HG03060 (cell line): ENCODE data around the gene SLC25A38.

Experiments used
- ATAC-seq: cut with Tn5 transposase; IDR thresholded peaks from one replicate; pipeline ENCODE4 v1.9.1; 2021; ENCODE audit warnings: low read depth, moderate number of reproducible peaks; ENCODE audit not compliant: unreplicated experiment

Gene SLC25A38

DNA sequence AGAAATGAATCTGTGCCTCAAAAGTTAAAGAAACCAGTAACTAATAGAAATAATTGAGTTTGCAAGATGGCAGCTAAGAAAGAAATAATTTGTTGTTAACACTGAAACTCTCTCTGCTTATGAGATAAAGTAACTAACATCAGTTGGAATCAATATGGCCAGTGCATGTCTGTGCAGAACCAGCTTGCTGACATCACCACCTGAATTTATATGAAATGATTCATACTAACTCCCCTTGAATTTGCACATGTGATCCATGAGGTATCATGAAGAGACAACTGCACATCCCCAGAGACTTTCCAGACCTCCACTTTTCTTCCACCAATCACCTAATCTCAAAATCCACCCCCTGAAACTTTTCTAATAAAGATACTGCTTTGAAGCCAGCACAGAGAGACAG is 10.3 kb upstream of the SLC25A38 start:
- ATAC-seq = no peak

DNA sequence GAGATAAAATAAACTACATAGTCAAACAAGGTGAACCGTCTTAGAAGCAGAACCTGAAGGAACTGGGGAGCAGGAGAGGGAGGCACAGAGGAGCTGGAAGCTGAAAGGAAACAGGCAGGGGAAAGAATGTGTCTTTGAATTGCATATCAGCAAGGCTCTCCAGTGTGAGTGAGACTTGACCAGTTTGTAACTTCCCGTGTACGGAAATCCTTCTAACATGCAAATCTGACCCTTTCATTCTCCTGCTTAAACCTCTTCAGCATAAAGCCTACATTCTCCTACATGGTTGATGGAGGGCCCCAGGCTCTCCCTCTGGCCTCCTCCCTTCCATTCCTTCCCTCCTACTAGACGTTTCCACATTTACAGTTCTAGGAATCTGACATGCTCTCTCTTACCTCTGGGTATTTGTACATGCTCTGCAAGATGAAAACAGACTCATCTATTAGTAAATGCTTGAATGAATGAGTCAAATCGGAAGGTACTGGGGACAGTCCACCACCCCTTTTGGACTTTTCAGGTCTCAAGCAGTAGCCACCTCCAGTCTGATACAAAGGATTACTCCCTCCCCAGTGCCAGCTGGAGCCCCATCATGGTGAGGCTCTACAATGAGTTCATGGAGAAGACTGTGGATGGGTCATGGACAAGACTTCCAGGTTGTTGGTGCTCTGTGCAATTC is 6.1 kb upstream of the SLC25A38 start:
- no peak for ATAC-seq

DNA sequence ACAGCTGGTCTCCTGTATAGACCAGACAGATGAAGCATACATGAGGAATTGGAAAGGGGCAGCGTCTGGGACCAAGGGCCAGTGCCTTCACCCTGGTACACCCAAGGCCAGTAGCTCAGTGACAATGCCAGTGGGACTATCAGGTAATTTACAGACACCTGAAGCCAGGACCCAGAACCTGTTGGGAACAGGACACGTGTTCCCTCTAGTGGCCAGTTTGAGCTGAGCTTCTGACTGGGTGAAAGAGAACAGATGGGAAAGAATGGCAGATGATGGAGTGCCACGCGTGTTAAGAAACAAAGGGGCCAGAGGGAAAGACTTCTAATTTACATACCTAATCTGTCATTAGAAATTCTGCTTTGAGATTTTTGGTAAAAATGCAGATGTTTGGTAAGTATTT is 5.1 kb upstream of the SLC25A38 start:
- ATAC-seq = no peak

- ATAC-seq = no peak
These were observed 4.0 kb upstream of the SLC25A38 start for GRCh38 chr3:39378957-39379777.

GRCh38 chr3:39379778-39380155 is 3.4 kb upstream of the SLC25A38 start:
- no peak for ATAC-seq

DNA sequence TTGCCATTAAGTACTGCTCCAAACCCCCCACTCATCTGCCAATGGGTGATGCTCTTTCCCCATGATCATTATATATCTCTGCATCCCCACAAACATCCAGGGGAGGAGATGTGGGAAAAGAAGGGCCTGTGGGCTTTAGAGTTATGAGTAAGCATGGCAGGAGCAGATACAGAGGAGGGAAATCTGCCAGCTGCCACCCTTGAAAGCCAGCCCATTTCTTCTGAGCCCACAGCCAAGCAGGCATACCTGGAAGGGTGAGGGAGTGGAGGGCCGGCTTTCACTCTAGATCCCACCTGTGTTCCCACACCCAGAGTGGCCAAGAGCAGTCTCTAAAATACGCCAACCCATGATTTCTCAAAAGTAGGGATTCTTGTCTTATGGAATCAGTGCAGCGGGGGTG is 1.7 kb upstream of the SLC25A38 start:
- no peak for ATAC-seq

- ATAC-seq = peak; percentile 43
These were observed 903 bp downstream of the SLC25A38 start for GRCh38 chr3:39383881-39384664.

DNA sequence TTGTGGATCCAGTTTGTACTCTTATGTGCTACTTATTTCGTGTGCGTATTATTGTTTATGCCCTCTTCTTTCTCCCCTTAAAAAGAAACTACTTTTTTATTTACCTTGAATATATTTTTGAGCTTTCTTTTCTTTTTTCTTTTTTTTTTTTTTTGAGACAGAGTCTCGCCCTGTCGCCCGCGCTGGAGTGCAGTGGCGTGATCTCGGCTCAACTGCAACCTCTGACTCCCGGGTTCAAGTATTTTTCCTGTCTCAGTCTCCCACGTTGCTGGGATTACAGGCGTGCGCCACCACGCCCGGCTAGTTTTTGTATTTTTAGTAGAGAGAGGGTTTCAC is 1.5 kb downstream of the SLC25A38 start:
- no peak for ATAC-seq

DNA sequence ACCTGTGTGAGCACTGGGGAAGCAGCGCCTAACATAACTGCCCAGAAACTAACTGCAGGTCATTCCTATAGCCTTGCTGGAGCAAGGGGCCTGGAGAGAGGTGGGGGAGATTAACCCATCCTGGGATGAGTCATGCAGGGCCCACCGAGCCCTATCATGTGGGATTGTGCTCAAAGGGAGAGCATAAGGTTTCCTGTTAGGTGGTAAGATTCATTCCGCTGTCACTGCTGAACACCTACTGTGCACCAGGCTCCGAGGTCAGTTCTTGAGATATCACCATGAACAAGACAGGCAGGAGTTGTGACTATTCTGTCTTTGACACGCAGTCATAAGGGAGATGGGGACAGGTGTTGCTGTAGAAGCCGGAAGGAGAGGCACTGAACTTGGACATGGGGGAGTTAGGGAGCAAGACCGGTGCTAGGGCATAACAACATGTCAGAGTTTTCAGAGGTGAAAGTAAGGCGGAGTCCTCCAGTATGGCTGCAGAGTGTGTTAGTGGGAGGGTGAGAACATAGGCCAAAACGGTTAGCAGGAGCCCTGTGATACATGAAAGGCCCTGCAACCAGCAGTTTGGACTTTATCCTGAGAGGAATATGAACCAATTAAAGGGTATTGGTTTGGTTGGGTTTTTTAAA is 2.4 kb downstream of the SLC25A38 start:
- ATAC-seq = no peak

DNA sequence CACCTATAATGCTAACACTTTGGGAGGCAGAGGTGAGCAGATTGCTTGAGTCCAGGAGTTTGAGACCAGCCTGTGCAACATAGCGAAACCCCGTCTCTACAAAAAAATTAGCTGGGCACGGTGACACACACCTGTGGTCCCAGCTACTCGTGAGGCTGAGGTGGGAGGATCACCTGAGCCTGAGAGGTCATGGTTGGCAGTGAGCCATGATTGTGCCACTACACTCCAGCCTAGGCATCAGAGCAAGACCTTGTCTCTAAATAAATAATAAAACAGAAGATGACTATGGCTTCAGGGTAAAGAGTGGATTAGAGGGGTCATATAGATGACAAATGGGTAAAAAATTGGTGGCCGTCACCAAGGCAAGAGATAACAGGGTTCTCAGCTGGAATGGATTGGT is 3.1 kb downstream of the SLC25A38 start:
- ATAC-seq = no peak

GRCh38 chr3:39387411-39387975 is 4.3 kb downstream of the SLC25A38 start:
- ATAC-seq = no peak

- no peak for ATAC-seq
These were observed 5.0 kb downstream of the SLC25A38 start for GRCh38 chr3:39388153-39388552.

DNA sequence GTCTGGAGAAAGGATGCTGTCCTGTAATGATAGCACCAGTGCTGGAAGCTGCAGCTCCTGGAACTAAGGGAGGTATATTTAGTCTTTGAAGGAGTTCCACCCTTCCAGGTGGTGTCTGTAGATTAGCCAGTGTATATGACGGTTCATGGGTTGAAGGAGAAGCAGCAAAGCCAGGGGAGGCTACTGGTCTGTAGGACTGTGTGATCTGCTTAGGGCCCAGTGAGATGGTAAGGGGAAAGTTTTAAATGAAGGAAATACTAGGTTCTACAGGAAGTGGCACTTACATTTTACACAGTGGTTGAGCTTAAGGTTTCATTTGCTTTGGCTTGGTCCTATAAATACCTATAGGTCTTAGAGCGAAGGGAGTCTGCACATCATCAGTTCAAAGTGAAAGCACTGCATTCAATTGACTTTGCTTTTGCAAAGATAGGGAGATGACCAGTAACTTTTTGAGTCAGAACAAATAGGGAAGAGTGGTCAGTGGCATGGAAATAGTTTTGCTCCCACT is 5.6 kb downstream of the SLC25A38 start:
- ATAC-seq = peak; percentile 87

DNA sequence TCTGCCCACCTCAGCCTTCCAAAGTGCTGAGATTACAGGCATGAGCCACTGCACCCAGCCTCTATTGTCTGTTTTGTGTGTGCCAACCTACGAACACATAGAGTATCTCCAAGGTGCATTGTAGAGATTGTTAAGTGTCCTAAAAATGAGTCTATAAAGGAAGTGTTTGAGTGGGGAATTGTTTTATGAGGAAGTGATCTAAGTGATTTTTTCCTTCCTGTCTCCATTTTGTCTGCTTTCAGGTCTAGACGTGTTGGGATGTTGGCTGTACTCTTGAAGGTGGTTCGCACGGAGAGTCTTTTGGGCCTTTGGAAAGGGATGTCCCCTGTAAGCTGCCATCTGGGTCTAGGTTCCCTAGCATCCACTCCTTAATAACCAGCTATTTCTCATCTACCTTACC is 7.0 kb downstream of the SLC25A38 start:
- no peak for ATAC-seq

GRCh38 chr3:39396690-39397089 is 13.5 kb downstream of the SLC25A38 start:
- ATAC-seq = no peak

GRCh38 chr3:39398700-39399099 is 15.5 kb downstream of the SLC25A38 start:
- ATAC-seq = no peak

- no peak for ATAC-seq
These were observed 18.8 kb downstream of the SLC25A38 start for GRCh38 chr3:39401983-39402382.

- ATAC-seq = no peak
These were observed 21.9 kb downstream of the SLC25A38 start for GRCh38 chr3:39404943-39405686.

GRCh38 chr3:39405687-39406367 is 22.7 kb downstream of the SLC25A38 start:
- no peak for ATAC-seq
